GM23338 (cell line): ENCODE results near the gene GPR139. TPM values are rescaled to one million over a fixed set of nuclear protein-coding genes. Genes with fewer than 3 reads are reported as not detected.

Experiments
- ATAC-seq: fragments of 200-7000 bp; cut with Tn5 transposase; 3 replicates; pipeline ENCODE4 v1.9.1; 2020
- DNase-seq: peaks from one replicate; pipeline ENCODE4 v3.0.0-alpha.2; 2015; ENCODE audit warnings: low spot score
- H2AFZ ChIP-seq: fragments of 200-600 bp; sonication (generic); 2 replicates; pipeline ENCODE4 v1.8.0; 2016; ENCODE audit warnings: antibody characterized with exemption, mild to moderate bottlenecking, moderate library complexity
- H3F3A ChIP-seq: fragments of 200-600 bp; sonication (generic); replicated peaks from 2 replicates; pipeline ENCODE4 v1.8.0; 2017; ENCODE audit warnings: antibody characterized with exemption, mixed run types, low read depth
- H3K27ac ChIP-seq: fragments of 200-600 bp; sonication (generic); 2 replicates; pipeline ENCODE4 v1.6.1; 2016; ENCODE audit warnings: low read depth
- H3K27me3 ChIP-seq: fragments of 200-600 bp; sonication (generic); 2 replicates; pipeline ENCODE4 v1.8.0; 2016; ENCODE audit warnings: mild to moderate bottlenecking, mixed run types, moderate library complexity; ENCODE audit not compliant: insufficient read depth
- H3K36me3 ChIP-seq: fragments of 200-600 bp; sonication (generic); 2 replicates; pipeline ENCODE4 v1.8.0; 2016; ENCODE audit warnings: mild to moderate bottlenecking; ENCODE audit not compliant: insufficient read depth
- H3K4me1 ChIP-seq: fragments of 200-600 bp; sonication (generic); 2 replicates; pipeline ENCODE4 v1.8.0; 2016; ENCODE audit warnings: mild to moderate bottlenecking, moderate library complexity; ENCODE audit not compliant: insufficient read depth
- H3K4me2 ChIP-seq: fragments of 200-600 bp; sonication (generic); 2 replicates; pipeline ENCODE4 v1.7.1; 2017; ENCODE audit warnings: mixed run types
- H3K4me3 ChIP-seq: fragments of 200-600 bp; sonication (generic); 2 replicates; pipeline ENCODE4 v1.6.1; 2016; ENCODE audit warnings: mixed run types
- H3K79me2 ChIP-seq: fragments of 200-600 bp; sonication (generic); replicated peaks from 2 replicates; pipeline ENCODE4 v1.8.0; 2017; ENCODE audit warnings: mild to moderate bottlenecking; ENCODE audit not compliant: insufficient read depth
- H3K9me2 ChIP-seq: fragments of 200-600 bp; sonication (generic); 2 replicates; pipeline ENCODE4 v1.8.0; 2017; ENCODE audit not compliant: insufficient read depth
- H4K20me1 ChIP-seq: fragments of 200-600 bp; sonication (generic); replicated peaks from 2 replicates; pipeline ENCODE4 v1.8.0; 2017; ENCODE audit warnings: mild to moderate bottlenecking; ENCODE audit not compliant: insufficient read depth
- H3K27ac Mint-ChIP-seq: 2 replicates; pipeline ENCODE4 v1.8.0; 2020; ENCODE audit warnings: inconsistent platforms, mild to moderate bottlenecking, moderate library complexity, mixed read lengths
- H3K27me3 Mint-ChIP-seq: 3 replicates; pipeline ENCODE4 v1.8.0; 2022; ENCODE audit warnings: low read depth, mild to moderate bottlenecking, moderate library complexity, mixed read lengths, inconsistent platforms; ENCODE audit not compliant: insufficient read depth, poor library complexity
- H3K36me3 Mint-ChIP-seq: 3 replicates; pipeline ENCODE4 v1.8.0; 2021; ENCODE audit warnings: low read depth, mild to moderate bottlenecking, inconsistent platforms, moderate library complexity, mixed read lengths
- H3K4me1 Mint-ChIP-seq: 3 replicates; pipeline ENCODE4 v1.8.0; 2020; ENCODE audit warnings: mild to moderate bottlenecking, inconsistent platforms, mixed read lengths
- H3K4me3 Mint-ChIP-seq: 3 replicates; pipeline ENCODE4 v1.8.0; 2021; ENCODE audit warnings: moderate library complexity, mild to moderate bottlenecking, inconsistent platforms, mixed read lengths
- H3K9me3 Mint-ChIP-seq: 3 replicates; pipeline ENCODE4 v1.8.0; 2020; ENCODE audit warnings: moderate library complexity, mild to moderate bottlenecking, inconsistent platforms, mixed read lengths
- CTCF ChIP-seq, 2 experiments: fragments of 200-600 bp in 1 of 2; sonication (generic) in 1 of 2; conservative IDR thresholded peaks; 2 replicates each; pipeline versions ENCODE4 v1.5.1 to v1.6.1; 2016 to 2017; ENCODE audit warnings: antibody characterized with exemption in 2 of 2, low read depth in 2 of 2, mild to moderate bottlenecking in 2 of 2, moderate library complexity in 1 of 2
- ETS1 ChIP-seq: IDR thresholded peaks from 2 replicates; pipeline ENCODE4 v1.6.1; 2016; ENCODE audit warnings: antibody characterized with exemption
- EZH2 ChIP-seq: fragments of 200-600 bp; sonication (generic); IDR thresholded peaks from one replicate; pipeline ENCODE4 v1.8.0; 2017; ENCODE audit warnings: antibody characterized with exemption, mild to moderate bottlenecking, low read depth; ENCODE audit not compliant: unreplicated experiment
- JUNB ChIP-seq: IDR thresholded peaks from one replicate; pipeline ENCODE4 v1.6.1; 2016; ENCODE audit warnings: antibody characterized with exemption; ENCODE audit not compliant: unreplicated experiment
- NANOG ChIP-seq: IDR thresholded peaks from 2 replicates; pipeline ENCODE4 v1.6.1; 2016; ENCODE audit warnings: antibody characterized with exemption, borderline replicate concordance
- ZNF114 ChIP-seq: fragments of 250-450 bp; sonication (Bioruptor Pico); IDR thresholded peaks from 2 replicates; pipeline ENCODE4 v1.5.0; 2020; ENCODE audit warnings: mild to moderate bottlenecking, moderate library complexity
- ZNF331 ChIP-seq: fragments of 250-450 bp; sonication (Bioruptor Pico); IDR thresholded peaks from 2 replicates; pipeline ENCODE4 v1.5.0; 2020; ENCODE audit warnings: low read depth, mild to moderate bottlenecking, moderate library complexity
- polyA plus RNA-seq: library from polyadenylated mRNA; unstranded; fragments of >200 nt; fragmentation: Nextera tagmentation; extraction: Ambion mirVana; gene quantifications from 2 replicates; pipeline ENCODE4 v1.2.1, GENCODE V29; 2016
- total RNA-seq: library from RNA; depleted of rRNA; stranded (reverse); fragments of >200 nt; shearing (Covaris generic); gene quantifications from 2 replicates; pipeline ENCODE4 v1.2.3, GENCODE V29; 2014
- TF ChIP-seq, protein P1 (sequence below): fragments of 250-450 bp; sonication (Bioruptor Pico); IDR thresholded peaks from 2 replicates; pipeline ENCODE4 v1.5.0; 2020; ENCODE audit warnings: mild to moderate bottlenecking, moderate library complexity

The GPR139 gene
- total and polyA plus RNA-seq, 2 experiments from 2014 or later, result 0.66 to 2.3 TPM

DNA sequence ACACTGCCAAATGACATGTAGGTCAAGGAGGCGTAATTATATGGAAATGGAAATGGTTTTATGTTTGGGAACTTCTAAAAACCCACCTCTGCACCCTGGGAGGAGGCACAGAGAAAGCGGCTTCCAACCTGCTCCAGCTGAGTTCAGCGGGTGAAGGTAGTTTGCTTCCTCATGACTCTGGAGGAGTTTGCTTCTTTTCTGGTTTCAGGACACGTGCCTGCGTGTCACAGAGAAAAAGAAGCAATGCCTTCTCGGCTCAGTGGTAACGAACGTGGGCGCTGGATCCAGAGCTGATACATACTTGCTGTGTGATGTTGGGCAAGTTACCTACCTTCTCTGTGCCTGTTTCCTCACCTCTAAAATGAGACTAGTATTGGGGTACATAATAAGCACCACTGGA is 22.1 kb downstream of the GPR139 start:
- no peak overlapping the region; the same call in 1 of the 2 replicates for H3K27ac Mint-ChIP-seq
- H3K4me1 Mint-ChIP-seq, result peaks cover 10% of the 10 kb centered on the region
- Histone ChIP-seq H4K20me1 (no peaks in the 10 kb centered on the region), H3K36me3 (no peaks in the 10 kb centered on the region), H3K27ac (no peak overlapping the region), H3K79me2 (no peaks in the 10 kb centered on the region), H3K4me2 (no peak overlapping the region), H3K27me3 (no peaks in the 10 kb centered on the region), H3K9me2 (no peaks in the 10 kb centered on the region), H3F3A (no peaks in the 10 kb centered on the region), H3K4me1 (0 out of 2 replicates have a peak, but pooled peaks cover 4% of the 10 kb centered on the region), H2AFZ (no peak overlapping the region), H3K4me3 (no peak overlapping the region)
- no peaks in the 10 kb centered on the region; the same call in 2 of the 3 replicates for H3K9me3 Mint-ChIP-seq
- no peaks in the 10 kb centered on the region for H3K36me3 Mint-ChIP-seq
- H3K27me3 Mint-ChIP-seq, result peaks cover 10% of the 10 kb centered on the region
- H3K4me3 Mint-ChIP-seq, result no peak overlapping the region
- no peak for ATAC-seq
- no peak for DNase-seq
- no peak for TF ChIP-seq NANOG
- no peak for TF ChIP-seq ZNF331
- TF ChIP-seq ETS1, result no peak
- no peak for TF ChIP-seq EZH2
- no peak for TF ChIP-seq JUNB
- no peak for TF ChIP-seq CTCF (conservative IDR thresholded peaks at IDR 0.05; ENCODE audit: low read depth in 2 of 2)
- TF ChIP-seq ZNF114 (CRISPR knock-in tag), result no peak
- TF ChIP-seq, protein P1, sequence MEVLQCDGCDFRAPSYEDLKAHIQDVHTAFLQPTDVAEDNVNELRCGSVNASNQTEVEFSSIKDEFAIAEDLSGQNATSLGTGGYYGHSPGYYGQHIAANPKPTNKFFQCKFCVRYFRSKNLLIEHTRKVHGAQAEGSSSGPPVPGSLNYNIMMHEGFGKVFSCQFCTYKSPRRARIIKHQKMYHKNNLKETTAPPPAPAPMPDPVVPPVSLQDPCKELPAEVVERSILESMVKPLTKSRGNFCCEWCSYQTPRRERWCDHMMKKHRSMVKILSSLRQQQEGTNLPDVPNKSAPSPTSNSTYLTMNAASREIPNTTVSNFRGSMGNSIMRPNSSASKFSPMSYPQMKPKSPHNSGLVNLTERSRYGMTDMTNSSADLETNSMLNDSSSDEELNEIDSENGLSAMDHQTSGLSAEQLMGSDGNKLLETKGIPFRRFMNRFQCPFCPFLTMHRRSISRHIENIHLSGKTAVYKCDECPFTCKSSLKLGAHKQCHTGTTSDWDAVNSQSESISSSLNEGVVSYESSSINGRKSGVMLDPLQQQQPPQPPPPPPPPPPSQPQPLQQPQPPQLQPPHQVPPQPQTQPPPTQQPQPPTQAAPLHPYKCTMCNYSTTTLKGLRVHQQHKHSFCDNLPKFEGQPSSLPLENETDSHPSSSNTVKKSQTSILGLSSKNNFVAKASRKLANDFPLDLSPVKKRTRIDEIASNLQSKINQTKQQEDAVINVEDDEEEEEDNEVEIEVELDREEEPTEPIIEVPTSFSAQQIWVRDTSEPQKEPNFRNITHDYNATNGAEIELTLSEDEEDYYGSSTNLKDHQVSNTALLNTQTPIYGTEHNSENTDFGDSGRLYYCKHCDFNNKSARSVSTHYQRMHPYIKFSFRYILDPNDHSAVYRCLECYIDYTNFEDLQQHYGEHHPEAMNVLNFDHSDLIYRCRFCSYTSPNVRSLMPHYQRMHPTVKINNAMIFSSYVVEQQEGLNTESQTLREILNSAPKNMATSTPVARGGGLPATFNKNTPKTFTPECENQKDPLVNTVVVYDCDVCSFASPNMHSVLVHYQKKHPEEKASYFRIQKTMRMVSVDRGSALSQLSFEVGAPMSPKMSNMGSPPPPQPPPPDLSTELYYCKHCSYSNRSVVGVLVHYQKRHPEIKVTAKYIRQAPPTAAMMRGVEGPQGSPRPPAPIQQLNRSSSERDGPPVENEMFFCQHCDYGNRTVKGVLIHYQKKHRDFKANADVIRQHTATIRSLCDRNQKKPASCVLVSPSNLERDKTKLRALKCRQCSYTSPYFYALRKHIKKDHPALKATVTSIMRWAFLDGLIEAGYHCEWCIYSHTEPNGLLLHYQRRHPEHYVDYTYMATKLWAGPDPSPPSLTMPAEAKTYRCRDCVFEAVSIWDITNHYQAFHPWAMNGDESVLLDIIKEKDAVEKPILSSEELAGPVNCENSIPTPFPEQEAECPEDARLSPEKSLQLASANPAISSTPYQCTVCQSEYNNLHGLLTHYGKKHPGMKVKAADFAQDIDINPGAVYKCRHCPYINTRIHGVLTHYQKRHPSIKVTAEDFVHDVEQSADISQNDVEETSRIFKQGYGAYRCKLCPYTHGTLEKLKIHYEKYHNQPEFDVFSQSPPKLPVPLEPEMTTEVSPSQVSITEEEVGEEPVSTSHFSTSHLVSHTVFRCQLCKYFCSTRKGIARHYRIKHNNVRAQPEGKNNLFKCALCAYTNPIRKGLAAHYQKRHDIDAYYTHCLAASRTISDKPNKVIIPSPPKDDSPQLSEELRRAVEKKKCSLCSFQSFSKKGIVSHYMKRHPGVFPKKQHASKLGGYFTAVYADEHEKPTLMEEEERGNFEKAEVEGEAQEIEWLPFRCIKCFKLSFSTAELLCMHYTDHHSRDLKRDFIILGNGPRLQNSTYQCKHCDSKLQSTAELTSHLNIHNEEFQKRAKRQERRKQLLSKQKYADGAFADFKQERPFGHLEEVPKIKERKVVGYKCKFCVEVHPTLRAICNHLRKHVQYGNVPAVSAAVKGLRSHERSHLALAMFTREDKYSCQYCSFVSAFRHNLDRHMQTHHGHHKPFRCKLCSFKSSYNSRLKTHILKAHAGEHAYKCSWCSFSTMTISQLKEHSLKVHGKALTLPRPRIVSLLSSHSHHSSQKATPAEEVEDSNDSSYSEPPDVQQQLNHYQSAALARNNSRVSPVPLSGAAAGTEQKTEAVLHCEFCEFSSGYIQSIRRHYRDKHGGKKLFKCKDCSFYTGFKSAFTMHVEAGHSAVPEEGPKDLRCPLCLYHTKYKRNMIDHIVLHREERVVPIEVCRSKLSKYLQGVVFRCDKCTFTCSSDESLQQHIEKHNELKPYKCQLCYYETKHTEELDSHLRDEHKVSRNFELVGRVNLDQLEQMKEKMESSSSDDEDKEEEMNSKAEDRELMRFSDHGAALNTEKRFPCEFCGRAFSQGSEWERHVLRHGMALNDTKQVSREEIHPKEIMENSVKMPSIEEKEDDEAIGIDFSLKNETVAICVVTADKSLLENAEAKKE, result no peak
